ENCODE data around the gene WWOX.

DNA sequence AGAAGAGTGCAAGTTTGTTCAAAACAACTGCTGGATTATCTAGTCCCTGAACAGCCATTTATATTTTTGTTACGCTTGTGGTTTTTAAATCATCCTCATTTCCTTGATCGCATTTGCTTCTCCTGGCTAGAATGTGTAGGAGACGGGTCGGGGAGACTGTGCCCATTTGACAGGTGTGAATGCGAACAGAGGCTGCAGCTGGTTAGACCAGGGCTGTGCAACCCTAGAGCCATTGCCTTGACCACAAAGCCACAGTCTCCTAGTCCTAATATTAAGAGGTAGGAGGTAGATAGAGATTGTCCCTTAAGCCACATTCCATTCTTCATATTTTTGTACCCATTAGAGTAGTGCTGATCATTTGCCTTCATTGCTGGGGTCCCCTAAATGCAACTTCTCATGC, 639.1 kb downstream of the WWOX start:
- TF ChIP-seq, protein P1, sequence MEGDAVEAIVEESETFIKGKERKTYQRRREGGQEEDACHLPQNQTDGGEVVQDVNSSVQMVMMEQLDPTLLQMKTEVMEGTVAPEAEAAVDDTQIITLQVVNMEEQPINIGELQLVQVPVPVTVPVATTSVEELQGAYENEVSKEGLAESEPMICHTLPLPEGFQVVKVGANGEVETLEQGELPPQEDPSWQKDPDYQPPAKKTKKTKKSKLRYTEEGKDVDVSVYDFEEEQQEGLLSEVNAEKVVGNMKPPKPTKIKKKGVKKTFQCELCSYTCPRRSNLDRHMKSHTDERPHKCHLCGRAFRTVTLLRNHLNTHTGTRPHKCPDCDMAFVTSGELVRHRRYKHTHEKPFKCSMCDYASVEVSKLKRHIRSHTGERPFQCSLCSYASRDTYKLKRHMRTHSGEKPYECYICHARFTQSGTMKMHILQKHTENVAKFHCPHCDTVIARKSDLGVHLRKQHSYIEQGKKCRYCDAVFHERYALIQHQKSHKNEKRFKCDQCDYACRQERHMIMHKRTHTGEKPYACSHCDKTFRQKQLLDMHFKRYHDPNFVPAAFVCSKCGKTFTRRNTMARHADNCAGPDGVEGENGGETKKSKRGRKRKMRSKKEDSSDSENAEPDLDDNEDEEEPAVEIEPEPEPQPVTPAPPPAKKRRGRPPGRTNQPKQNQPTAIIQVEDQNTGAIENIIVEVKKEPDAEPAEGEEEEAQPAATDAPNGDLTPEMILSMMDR (IDR thresholded peaks at IDR 0.05; ENCODE audit: poor library complexity), result no peak
- no peak for TF ChIP-seq EZH2phosphoT487 (IDR thresholded peaks at IDR 0.05; ENCODE audit: low read depth, severe bottlenecking, unreplicated experiment)
- TF ChIP-seq EZH2 (IDR thresholded peaks at IDR 0.05; ENCODE audit: borderline replicate concordance), result no peak

All from hepatocyte (in vitro differentiated cells).